HEK293 (cell line): ENCODE data around the gene SLC26A8.

Experiments
- BCL11B ChIP-seq: fragments of 450-650 bp; formaldehyde crosslinking; IDR thresholded peaks from 2 replicates; pipeline ENCODE4 v1.5.1; 2016; ENCODE audit warnings: low read depth, missing biosample characterization, missing genetic modification characterization
- ELK4 ChIP-seq: IDR thresholded peaks from 2 replicates; pipeline ENCODE4 v1.6.1; 2011; ENCODE audit warnings: mild to moderate bottlenecking, low read depth, low read length, borderline replicate concordance
- SCRT1 ChIP-seq: fragments of 450-650 bp; formaldehyde crosslinking; IDR thresholded peaks from 2 replicates; pipeline ENCODE4 v1.5.1; 2016; ENCODE audit warnings: missing biosample characterization, missing genetic modification characterization, borderline replicate concordance
- SCRT2 ChIP-seq: fragments of 450-650 bp; formaldehyde crosslinking; IDR thresholded peaks from 2 replicates; pipeline ENCODE4 v1.5.1; 2016; ENCODE audit warnings: missing biosample characterization, missing genetic modification characterization
- ZEB2 ChIP-seq: fragments of 450-650 bp; formaldehyde crosslinking; IDR thresholded peaks from 2 replicates; pipeline ENCODE4 v1.5.1; 2016; ENCODE audit warnings: missing biosample characterization, missing genetic modification characterization
- ZNF138 ChIP-seq: fragments of 450-650 bp; formaldehyde crosslinking; IDR thresholded peaks from 2 replicates; pipeline ENCODE4 v1.5.1; 2016; ENCODE audit warnings: missing biosample characterization, missing genetic modification characterization, borderline replicate concordance
- ZNF148 ChIP-seq: fragments of 450-650 bp; formaldehyde crosslinking; IDR thresholded peaks from 2 replicates; pipeline ENCODE4 v1.5.0; 2017; ENCODE audit warnings: missing biosample characterization, missing genetic modification characterization, borderline replicate concordance
- ZNF157 ChIP-seq: fragments of 450-650 bp; formaldehyde crosslinking; IDR thresholded peaks from 2 replicates; pipeline ENCODE4 v1.5.1; 2016; ENCODE audit warnings: missing biosample characterization, missing genetic modification characterization
- ZNF16 ChIP-seq: fragments of 450-650 bp; formaldehyde crosslinking; IDR thresholded peaks from 2 replicates; pipeline ENCODE4 v1.5.1; 2016; ENCODE audit warnings: low read depth, missing biosample characterization, missing genetic modification characterization
- ZNF24 ChIP-seq: fragments of 450-650 bp; formaldehyde crosslinking; IDR thresholded peaks from 2 replicates; pipeline ENCODE4 v1.5.1; 2016; ENCODE audit warnings: missing biosample characterization, missing genetic modification characterization
- ZNF292 ChIP-seq: fragments of 450-650 bp; formaldehyde crosslinking; IDR thresholded peaks from 2 replicates; pipeline ENCODE4 v1.5.1; 2016; ENCODE audit warnings: low read depth, missing biosample characterization, missing genetic modification characterization, borderline replicate concordance
- ZNF311 ChIP-seq: fragments of 450-650 bp; formaldehyde crosslinking; IDR thresholded peaks from 2 replicates; pipeline ENCODE4 v1.5.1; 2017; ENCODE audit warnings: missing biosample characterization, missing genetic modification characterization, borderline replicate concordance
- ZNF341 ChIP-seq: fragments of 450-650 bp; formaldehyde crosslinking; IDR thresholded peaks from 2 replicates; pipeline ENCODE4; 2016; ENCODE audit warnings: low read depth, missing biosample characterization, missing genetic modification characterization
- ZNF350 ChIP-seq: fragments of 450-650 bp; formaldehyde crosslinking; IDR thresholded peaks from 2 replicates; pipeline ENCODE4 v1.5.0; 2017; ENCODE audit warnings: missing biosample characterization, mild to moderate bottlenecking, missing genetic modification characterization
- ZNF354C ChIP-seq: fragments of 450-650 bp; formaldehyde crosslinking; IDR thresholded peaks from 2 replicates; pipeline ENCODE4 v1.5.1; 2016; ENCODE audit warnings: missing biosample characterization, missing genetic modification characterization, low read depth, borderline replicate concordance
- ZNF362 ChIP-seq: fragments of 450-650 bp; formaldehyde crosslinking; IDR thresholded peaks from 2 replicates; pipeline ENCODE4 v1.5.1; 2016; ENCODE audit warnings: missing biosample characterization, missing genetic modification characterization
- ZNF366 ChIP-seq: fragments of 450-650 bp; formaldehyde crosslinking; conservative IDR thresholded peaks from 2 replicates; pipeline ENCODE4 v1.5.1; 2016; ENCODE audit warnings: missing biosample characterization, missing genetic modification characterization
- ZNF416 ChIP-seq: fragments of 450-650 bp; formaldehyde crosslinking; IDR thresholded peaks from 2 replicates; pipeline ENCODE4 v1.5.1; 2016; ENCODE audit warnings: missing biosample characterization, missing genetic modification characterization
- ZNF600 ChIP-seq: fragments of 450-650 bp; formaldehyde crosslinking; IDR thresholded peaks from 2 replicates; pipeline ENCODE4 v1.5.1; 2016; ENCODE audit warnings: missing biosample characterization, missing genetic modification characterization
- ZNF621 ChIP-seq: fragments of 450-650 bp; formaldehyde crosslinking; IDR thresholded peaks from 2 replicates; pipeline ENCODE4 v1.5.1; 2017; ENCODE audit warnings: missing biosample characterization, missing genetic modification characterization
- ZNF623 ChIP-seq: fragments of 450-650 bp; formaldehyde crosslinking; IDR thresholded peaks from 2 replicates; pipeline ENCODE4 v1.5.1; 2016; ENCODE audit warnings: missing biosample characterization, missing genetic modification characterization
- ZNF654 ChIP-seq: fragments of 450-650 bp; formaldehyde crosslinking; IDR thresholded peaks from 2 replicates; pipeline ENCODE4 v1.5.1; 2016; ENCODE audit warnings: low read depth, missing biosample characterization, missing genetic modification characterization
- ZNF747 ChIP-seq: fragments of 450-650 bp; formaldehyde crosslinking; IDR thresholded peaks from 2 replicates; pipeline ENCODE4 v1.5.1; 2016; ENCODE audit warnings: missing biosample characterization, missing genetic modification characterization
- ZNF791 ChIP-seq: fragments of 450-650 bp; formaldehyde crosslinking; IDR thresholded peaks from 2 replicates; pipeline ENCODE4 v1.5.1; 2016; ENCODE audit warnings: missing biosample characterization, missing genetic modification characterization
- ZSCAN23 ChIP-seq: fragments of 450-650 bp; formaldehyde crosslinking; IDR thresholded peaks from 2 replicates; pipeline ENCODE4 v1.5.1; 2016; ENCODE audit warnings: missing biosample characterization, missing genetic modification characterization
- TF ChIP-seq, protein P1 (sequence below): fragments of 450-650 bp; formaldehyde crosslinking; IDR thresholded peaks from 2 replicates; pipeline ENCODE4 v1.5.1; 2016; ENCODE audit warnings: missing biosample characterization, missing genetic modification characterization
- TF ChIP-seq, protein P2 (sequence below): fragments of 450-650 bp; formaldehyde crosslinking; conservative IDR thresholded peaks from 2 replicates; pipeline ENCODE4 v1.5.1; 2016; ENCODE audit warnings: low read depth, missing biosample characterization, missing genetic modification characterization
- TF ChIP-seq, protein P3 (sequence below): fragments of 450-650 bp; formaldehyde crosslinking; IDR thresholded peaks from 2 replicates; pipeline ENCODE4 v1.5.1; 2016; ENCODE audit warnings: missing biosample characterization, missing genetic modification characterization

Gene SLC26A8

DNA sequence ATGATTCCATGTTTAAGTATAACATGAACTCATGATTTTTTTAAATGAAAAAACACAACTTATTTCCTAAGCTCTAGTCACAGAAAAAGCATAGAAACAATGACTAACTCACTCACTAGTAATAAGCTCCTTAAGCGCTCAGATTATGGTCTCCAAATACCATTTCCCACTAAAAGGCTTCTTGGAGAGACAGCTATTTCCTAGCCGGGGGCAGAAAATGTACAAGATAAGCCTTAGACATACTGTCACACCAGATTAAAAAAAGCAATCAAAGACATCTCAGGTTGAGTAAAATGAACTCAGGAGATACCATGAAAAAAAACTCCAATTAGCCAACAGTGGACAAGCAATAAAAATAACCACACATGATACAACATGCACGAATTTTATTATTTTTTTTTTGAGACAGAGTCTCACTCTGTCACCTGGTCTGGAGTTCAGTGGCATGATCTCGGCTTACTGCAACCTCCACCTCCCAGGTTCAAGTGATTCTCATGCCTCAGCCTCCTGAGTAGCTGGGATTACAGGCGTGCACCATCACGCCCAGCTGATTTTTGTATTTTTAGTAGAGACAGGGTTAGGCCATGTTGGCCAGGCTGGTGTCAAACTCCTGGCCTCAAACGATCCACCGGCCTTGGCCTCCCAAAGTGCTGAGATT, 118.5 kb downstream of the SLC26A8 start (continued):
- TF ChIP-seq, protein P1, sequence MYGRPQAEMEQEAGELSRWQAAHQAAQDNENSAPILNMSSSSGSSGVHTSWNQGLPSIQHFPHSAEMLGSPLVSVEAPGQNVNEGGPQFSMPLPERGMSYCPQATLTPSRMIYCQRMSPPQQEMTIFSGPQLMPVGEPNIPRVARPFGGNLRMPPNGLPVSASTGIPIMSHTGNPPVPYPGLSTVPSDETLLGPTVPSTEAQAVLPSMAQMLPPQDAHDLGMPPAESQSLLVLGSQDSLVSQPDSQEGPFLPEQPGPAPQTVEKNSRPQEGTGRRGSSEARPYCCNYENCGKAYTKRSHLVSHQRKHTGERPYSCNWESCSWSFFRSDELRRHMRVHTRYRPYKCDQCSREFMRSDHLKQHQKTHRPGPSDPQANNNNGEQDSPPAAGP, result no peak
- TF ChIP-seq ZNF621 (tag by site-specific recombination) (no peak), ZNF148 (no peak), ZNF362 (tag by site-specific recombination) (peak; percentile 53; the same call in 1 of the 2 replicates), ZNF138 (tag by site-specific recombination) (no peak), SCRT1 (no peak), ZNF366 (tag by site-specific recombination) (no peak), ZNF341 (no peak), ZEB2 (tag by site-specific recombination) (0 out of 2 replicates have a peak, but pooled peaks have one; percentile 17), ZNF416 (tag by site-specific recombination) (no peak), ZNF292 (tag by site-specific recombination) (no peak), ZNF16 (tag by site-specific recombination) (no peak), ZNF311 (tag by site-specific recombination) (no peak), ZSCAN23 (no peak), ZNF747 (tag by site-specific recombination) (no peak), BCL11B (tag by site-specific recombination) (no peak), SCRT2 (tag by site-specific recombination) (no peak), ZNF157 (tag by site-specific recombination) (no peak), ZNF791 (tag by site-specific recombination) (no peak), ELK4 (no peak), ZNF24 (tag by site-specific recombination) (no peak), ZNF654 (no peak), ZNF623 (tag by site-specific recombination) (no peak; the same call in 1 of the 2 replicates), ZNF600 (tag by site-specific recombination) (peak; percentile 67; the same call in 1 of the 2 replicates), ZNF354C (tag by site-specific recombination) (no peak), ZNF350 (tag by site-specific recombination) (no peak)
- TF ChIP-seq, protein P2, sequence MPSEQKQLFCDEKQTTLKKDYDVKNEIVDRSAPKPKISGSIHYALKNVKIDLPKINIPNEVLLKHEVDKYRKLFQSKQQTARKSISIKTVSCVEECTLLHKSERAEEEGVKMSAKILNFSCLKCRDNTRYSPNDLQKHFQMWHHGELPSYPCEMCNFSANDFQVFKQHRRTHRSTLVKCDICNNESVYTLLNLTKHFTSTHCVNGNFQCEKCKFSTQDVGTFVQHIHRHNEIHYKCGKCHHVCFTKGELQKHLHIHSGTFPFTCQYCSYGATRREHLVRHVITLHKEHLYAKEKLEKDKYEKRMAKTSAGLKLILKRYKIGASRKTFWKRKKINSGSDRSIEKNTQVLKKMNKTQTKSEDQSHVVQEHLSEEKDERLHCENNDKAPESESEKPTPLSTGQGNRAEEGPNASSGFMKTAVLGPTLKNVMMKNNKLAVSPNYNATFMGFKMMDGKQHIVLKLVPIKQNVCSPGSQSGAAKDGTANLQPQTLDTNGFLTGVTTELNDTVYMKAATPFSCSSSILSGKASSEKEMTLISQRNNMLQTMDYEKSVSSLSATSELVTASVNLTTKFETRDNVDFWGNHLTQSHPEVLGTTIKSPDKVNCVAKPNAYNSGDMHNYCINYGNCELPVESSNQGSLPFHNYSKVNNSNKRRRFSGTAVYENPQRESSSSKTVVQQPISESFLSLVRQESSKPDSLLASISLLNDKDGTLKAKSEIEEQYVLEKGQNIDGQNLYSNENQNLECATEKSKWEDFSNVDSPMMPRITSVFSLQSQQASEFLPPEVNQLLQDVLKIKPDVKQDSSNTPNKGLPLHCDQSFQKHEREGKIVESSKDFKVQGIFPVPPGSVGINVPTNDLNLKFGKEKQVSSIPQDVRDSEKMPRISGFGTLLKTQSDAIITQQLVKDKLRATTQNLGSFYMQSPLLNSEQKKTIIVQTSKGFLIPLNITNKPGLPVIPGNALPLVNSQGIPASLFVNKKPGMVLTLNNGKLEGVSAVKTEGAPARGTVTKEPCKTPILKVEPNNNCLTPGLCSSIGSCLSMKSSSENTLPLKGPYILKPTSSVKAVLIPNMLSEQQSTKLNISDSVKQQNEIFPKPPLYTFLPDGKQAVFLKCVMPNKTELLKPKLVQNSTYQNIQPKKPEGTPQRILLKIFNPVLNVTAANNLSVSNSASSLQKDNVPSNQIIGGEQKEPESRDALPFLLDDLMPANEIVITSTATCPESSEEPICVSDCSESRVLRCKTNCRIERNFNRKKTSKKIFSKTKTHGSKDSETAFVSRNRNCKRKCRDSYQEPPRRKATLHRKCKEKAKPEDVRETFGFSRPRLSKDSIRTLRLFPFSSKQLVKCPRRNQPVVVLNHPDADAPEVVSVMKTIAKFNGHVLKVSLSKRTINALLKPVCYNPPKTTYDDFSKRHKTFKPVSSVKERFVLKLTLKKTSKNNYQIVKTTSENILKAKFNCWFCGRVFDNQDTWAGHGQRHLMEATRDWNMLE (tag by site-specific recombination), result no peak
- TF ChIP-seq, protein P3, sequence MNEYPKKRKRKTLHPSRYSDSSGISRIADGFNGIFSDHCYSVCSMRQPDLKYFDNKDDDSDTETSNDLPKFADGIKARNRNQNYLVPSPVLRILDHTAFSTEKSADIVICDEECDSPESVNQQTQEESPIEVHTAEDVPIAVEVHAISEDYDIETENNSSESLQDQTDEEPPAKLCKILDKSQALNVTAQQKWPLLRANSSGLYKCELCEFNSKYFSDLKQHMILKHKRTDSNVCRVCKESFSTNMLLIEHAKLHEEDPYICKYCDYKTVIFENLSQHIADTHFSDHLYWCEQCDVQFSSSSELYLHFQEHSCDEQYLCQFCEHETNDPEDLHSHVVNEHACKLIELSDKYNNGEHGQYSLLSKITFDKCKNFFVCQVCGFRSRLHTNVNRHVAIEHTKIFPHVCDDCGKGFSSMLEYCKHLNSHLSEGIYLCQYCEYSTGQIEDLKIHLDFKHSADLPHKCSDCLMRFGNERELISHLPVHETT, result no peak
